HepG2 (cell line): ENCODE measurements around the gene VGLL1. TPM values are rescaled to one million over a fixed set of nuclear protein-coding genes. Genes with fewer than 3 reads are reported as not detected.
A peak's percentile ranks its signal among the peaks of the same experiment; 100 is the strongest.

ENCODE experiments used
- AGO2 ChIP-seq: fragments of 200-400 bp; formaldehyde crosslinking; optimal IDR thresholded peaks from 2 replicates; pipeline ENCODE3; 2017; ENCODE audit warnings: mild to moderate bottlenecking, low read depth, low read length, moderate library complexity
- CREM ChIP-seq, 2 experiments: sonication (generic) in 1 of 2; formaldehyde crosslinking in 1 of 2; IDR thresholded peaks; 2 replicates each; pipeline versions ENCODE4 v1.4.0 to v1.6.1; 2016 to 2020; ENCODE audit warnings: antibody characterized with exemption in 1 of 2, mild to moderate bottlenecking in 1 of 2, missing genetic modification reagents in 1 of 2
- DNMT3B ChIP-seq: conservative IDR thresholded peaks from 2 replicates; pipeline ENCODE4 v1.6.1; 2016; ENCODE audit warnings: missing biosample characterization, control low read depth
- MXI1 ChIP-seq: IDR thresholded peaks from 3 replicates; pipeline ENCODE4 v1.6.1; 2012; ENCODE audit warnings: low read depth, low read length, inconsistent platforms, borderline replicate concordance
- NAIF1 ChIP-seq: sonication (generic); formaldehyde crosslinking; IDR thresholded peaks from 2 replicates; pipeline ENCODE4 v1.5.0; 2020; ENCODE audit warnings: mild to moderate bottlenecking, missing genetic modification reagents, borderline replicate concordance
- PAF1 ChIP-seq: IDR thresholded peaks from 2 replicates; pipeline ENCODE4 v1.6.1; 2016; ENCODE audit warnings: missing genetic modification reagents, missing compliant biosample characterization
- PPARG ChIP-seq: conservative IDR thresholded peaks from 2 replicates; pipeline ENCODE4 v1.6.1; 2016; ENCODE audit warnings: missing biosample characterization, missing genetic modification reagents
- RBFOX2 ChIP-seq: fragments of 200-400 bp; formaldehyde crosslinking; IDR thresholded peaks from 2 replicates; pipeline ENCODE4 v1.6.1; 2017; ENCODE audit warnings: low read depth, mild to moderate bottlenecking, low read length
- TSC22D2 ChIP-seq: sonication (generic); formaldehyde crosslinking; IDR thresholded peaks from 2 replicates; pipeline ENCODE4 v1.5.1; 2020; ENCODE audit warnings: missing genetic modification reagents, mild to moderate bottlenecking, borderline replicate concordance
- ZBTB7B ChIP-seq: sonication (generic); formaldehyde crosslinking; IDR thresholded peaks from 2 replicates; pipeline ENCODE4 v1.4.0; 2020; ENCODE audit warnings: missing genetic modification reagents
- ZMYM4 ChIP-seq: sonication (generic); formaldehyde crosslinking; IDR thresholded peaks from 2 replicates; pipeline ENCODE4 v1.8.1; 2023; ENCODE audit warnings: mild to moderate bottlenecking, missing genetic modification reagents
- ZSCAN31 ChIP-seq: sonication (generic); formaldehyde crosslinking; IDR thresholded peaks from 2 replicates; pipeline ENCODE4 v1.5.0; 2020; ENCODE audit warnings: low read depth, mild to moderate bottlenecking, missing genetic modification reagents
- polyA plus RNA-seq, 8 experiments: library from polyadenylated mRNA; depleted of rRNA in 3 of 8; stranded (reverse) in 7 of 8; unstranded in 1 of 8; fragments of >200 nt; fragmentation: Illumina TruSeq in 4 of 8; extraction: Trizol in 4 of 8; gene quantifications; 2 replicates each; pipeline versions ENCODE4 v1.2.1 to v1.2.3, GENCODE V29; 2011 to 2016; ENCODE audit warnings: low read depth in 4 of 8, missing spikeins in 1 of 8, mixed read lengths in 1 of 8; ENCODE audit not compliant: insufficient read depth in 1 of 8
- total RNA-seq, 5 experiments: library from RNA; depleted of rRNA; stranded (reverse); fragments of >200 nt; fragmentation: Illumina TruSeq; extraction: Trizol; gene quantifications; 2 replicates each; pipeline ENCODE4 v1.2.3, GENCODE V29; 2016; ENCODE audit warnings: low read depth in 1 of 5
- TF ChIP-seq, protein P1 (sequence below): sonication (generic); formaldehyde crosslinking; IDR thresholded peaks from 2 replicates; pipeline ENCODE4 v1.4.0; 2020; ENCODE audit warnings: mild to moderate bottlenecking, missing genetic modification reagents, borderline replicate concordance
- TF ChIP-seq, protein P2 (sequence below): sonication (generic); formaldehyde crosslinking; IDR thresholded peaks from 2 replicates; pipeline ENCODE4 v1.5.0; 2020; ENCODE audit warnings: mild to moderate bottlenecking, missing genetic modification reagents
- TF ChIP-seq, protein P3 (sequence below): sonication (generic); formaldehyde crosslinking; IDR thresholded peaks from 2 replicates; pipeline ENCODE4 v1.5.1; 2020; ENCODE audit warnings: missing genetic modification reagents, mild to moderate bottlenecking, borderline replicate concordance

VGLL1 gene
- total and polyA plus RNA-seq, 2 of the 13 experiments (the other 11 are each of a cell fraction or from before 2014, with no cell fraction given), result not detected

DNA sequence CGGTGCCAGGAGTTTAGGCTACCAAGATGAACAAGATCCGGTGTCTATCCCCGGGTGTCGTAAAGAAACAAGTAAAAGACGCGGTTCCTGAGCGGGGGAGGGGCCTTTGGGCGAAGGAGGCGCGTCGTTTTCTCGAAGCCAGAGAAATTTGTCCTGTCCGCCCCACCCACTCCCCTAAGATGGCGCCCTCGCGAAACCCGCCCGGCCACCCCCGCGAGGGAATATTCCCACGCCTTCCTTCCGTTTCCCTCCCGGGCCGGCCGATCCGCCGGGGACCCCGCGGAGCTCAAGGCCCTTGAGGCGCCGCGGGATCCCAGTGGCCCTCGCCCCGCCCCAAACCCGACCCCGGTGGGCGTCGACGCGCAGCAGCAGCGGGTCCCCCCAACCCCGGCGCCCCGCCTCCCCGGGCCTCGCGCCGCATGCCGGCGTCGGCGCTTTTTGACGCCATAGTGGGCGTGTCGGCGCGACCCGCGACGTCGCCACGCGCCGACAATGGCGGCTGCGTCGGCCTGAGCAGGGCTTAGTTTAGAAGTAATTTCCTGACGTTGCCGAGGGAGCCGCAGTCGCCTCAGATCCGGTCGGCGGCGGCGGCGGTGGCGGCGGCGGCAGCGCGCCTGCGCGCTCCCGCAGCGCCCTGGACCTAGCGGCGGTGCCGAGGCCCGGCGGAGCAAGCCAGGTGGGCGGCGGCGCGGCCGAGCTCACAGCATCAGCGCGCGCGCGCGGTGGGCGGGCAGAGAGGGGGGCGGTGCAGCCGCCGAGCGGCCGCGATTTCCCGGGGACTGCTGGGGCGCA lies 35.1 kb upstream of the VGLL1 start (continued):
- TF ChIP-seq, protein P1, sequence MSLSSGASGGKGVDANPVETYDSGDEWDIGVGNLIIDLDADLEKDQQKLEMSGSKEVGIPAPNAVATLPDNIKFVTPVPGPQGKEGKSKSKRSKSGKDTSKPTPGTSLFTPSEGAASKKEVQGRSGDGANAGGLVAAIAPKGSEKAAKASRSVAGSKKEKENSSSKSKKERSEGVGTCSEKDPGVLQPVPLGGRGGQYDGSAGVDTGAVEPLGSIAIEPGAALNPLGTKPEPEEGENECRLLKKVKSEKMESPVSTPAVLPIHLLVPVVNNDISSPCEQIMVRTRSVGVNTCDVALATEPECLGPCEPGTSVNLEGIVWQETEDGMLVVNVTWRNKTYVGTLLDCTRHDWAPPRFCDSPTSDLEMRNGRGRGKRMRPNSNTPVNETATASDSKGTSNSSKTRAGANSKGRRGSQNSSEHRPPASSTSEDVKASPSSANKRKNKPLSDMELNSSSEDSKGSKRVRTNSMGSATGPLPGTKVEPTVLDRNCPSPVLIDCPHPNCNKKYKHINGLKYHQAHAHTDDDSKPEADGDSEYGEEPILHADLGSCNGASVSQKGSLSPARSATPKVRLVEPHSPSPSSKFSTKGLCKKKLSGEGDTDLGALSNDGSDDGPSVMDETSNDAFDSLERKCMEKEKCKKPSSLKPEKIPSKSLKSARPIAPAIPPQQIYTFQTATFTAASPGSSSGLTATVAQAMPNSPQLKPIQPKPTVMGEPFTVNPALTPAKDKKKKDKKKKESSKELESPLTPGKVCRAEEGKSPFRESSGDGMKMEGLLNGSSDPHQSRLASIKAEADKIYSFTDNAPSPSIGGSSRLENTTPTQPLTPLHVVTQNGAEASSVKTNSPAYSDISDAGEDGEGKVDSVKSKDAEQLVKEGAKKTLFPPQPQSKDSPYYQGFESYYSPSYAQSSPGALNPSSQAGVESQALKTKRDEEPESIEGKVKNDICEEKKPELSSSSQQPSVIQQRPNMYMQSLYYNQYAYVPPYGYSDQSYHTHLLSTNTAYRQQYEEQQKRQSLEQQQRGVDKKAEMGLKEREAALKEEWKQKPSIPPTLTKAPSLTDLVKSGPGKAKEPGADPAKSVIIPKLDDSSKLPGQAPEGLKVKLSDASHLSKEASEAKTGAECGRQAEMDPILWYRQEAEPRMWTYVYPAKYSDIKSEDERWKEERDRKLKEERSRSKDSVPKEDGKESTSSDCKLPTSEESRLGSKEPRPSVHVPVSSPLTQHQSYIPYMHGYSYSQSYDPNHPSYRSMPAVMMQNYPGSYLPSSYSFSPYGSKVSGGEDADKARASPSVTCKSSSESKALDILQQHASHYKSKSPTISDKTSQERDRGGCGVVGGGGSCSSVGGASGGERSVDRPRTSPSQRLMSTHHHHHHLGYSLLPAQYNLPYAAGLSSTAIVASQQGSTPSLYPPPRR, result no peak
- TF ChIP-seq, protein P2, sequence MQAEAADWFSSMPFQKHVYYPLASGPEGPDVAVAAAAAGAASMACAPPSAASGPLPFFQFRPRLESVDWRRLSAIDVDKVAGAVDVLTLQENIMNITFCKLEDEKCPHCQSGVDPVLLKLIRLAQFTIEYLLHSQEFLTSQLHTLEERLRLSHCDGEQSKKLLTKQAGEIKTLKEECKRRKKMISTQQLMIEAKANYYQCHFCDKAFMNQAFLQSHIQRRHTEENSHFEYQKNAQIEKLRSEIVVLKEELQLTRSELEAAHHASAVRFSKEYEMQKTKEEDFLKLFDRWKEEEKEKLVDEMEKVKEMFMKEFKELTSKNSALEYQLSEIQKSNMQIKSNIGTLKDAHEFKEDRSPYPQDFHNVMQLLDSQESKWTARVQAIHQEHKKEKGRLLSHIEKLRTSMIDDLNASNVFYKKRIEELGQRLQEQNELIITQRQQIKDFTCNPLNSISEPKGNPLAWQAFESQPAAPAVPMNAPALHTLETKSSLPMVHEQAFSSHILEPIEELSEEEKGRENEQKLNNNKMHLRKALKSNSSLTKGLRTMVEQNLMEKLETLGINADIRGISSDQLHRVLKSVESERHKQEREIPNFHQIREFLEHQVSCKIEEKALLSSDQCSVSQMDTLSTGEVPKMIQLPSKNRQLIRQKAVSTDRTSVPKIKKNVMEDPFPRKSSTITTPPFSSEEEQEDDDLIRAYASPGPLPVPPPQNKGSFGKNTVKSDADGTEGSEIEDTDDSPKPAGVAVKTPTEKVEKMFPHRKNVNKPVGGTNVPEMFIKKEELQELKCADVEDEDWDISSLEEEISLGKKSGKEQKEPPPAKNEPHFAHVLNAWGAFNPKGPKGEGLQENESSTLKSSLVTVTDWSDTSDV (CRISPR knock-in tag), result no peak
- no peak for TF ChIP-seq ZMYM4 (CRISPR knock-in tag)
- TF ChIP-seq DNMT3B (CRISPR knock-in tag), result no peak
- TF ChIP-seq PAF1 (CRISPR knock-in tag), result no peak
- peak; percentile 74 for TF ChIP-seq RBFOX2
- peak; percentile 38 for TF ChIP-seq CREM (IDR thresholded peaks at IDR 0.05)
- TF ChIP-seq CREM (CRISPR knock-in tag; IDR thresholded peaks at IDR 0.05), result 0 out of 2 replicates have a peak, but pooled peaks have one; percentile 17
- TF ChIP-seq, protein P3, sequence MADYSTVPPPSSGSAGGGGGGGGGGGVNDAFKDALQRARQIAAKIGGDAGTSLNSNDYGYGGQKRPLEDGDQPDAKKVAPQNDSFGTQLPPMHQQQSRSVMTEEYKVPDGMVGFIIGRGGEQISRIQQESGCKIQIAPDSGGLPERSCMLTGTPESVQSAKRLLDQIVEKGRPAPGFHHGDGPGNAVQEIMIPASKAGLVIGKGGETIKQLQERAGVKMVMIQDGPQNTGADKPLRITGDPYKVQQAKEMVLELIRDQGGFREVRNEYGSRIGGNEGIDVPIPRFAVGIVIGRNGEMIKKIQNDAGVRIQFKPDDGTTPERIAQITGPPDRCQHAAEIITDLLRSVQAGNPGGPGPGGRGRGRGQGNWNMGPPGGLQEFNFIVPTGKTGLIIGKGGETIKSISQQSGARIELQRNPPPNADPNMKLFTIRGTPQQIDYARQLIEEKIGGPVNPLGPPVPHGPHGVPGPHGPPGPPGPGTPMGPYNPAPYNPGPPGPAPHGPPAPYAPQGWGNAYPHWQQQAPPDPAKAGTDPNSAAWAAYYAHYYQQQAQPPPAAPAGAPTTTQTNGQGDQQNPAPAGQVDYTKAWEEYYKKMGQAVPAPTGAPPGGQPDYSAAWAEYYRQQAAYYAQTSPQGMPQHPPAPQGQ (CRISPR knock-in tag), result no peak
- no peak for TF ChIP-seq AGO2
- 0 out of 2 replicates have a peak, but pooled peaks have one; percentile 29 for TF ChIP-seq ZBTB7B
- no peak for TF ChIP-seq NAIF1 (CRISPR knock-in tag)
- peak; percentile 31; the same call in 1 of the 3 replicates for TF ChIP-seq MXI1
- TF ChIP-seq PPARG, result no peak
- TF ChIP-seq TSC22D2 (CRISPR knock-in tag), result no peak
- no peak for TF ChIP-seq ZSCAN31 (CRISPR knock-in tag)
